Testis (tissue), 3 donors: ENCODE results near the gene TGM2. TPM values are rescaled to one million over a fixed set of nuclear protein-coding genes. Genes with fewer than 3 reads are reported as not detected.

Experiments
- DNase-seq: peaks from one replicate; pipeline ENCODE4 v3.0.0-alpha.2; 2019
- H3K27ac ChIP-seq, 2 donors: fragments of 200-600 bp; sonication (generic); one replicate each; pipeline ENCODE4 v1.5.1; 2019
- H3K27me3 ChIP-seq: fragments of 200-600 bp; sonication (generic); one replicate; pipeline ENCODE4 v1.5.1; 2019
- H3K36me3 ChIP-seq: fragments of 200-600 bp; sonication (generic); one replicate; pipeline ENCODE4 v1.5.1; 2017; ENCODE audit warnings: low read depth; ENCODE audit errors: missing control alignments
- H3K4me1 ChIP-seq: fragments of 200-600 bp; sonication (generic); one replicate; pipeline ENCODE4 v1.5.1; 2019
- H3K4me3 ChIP-seq, 2 donors: fragments of 200-600 bp; sonication (generic); one replicate each; pipeline ENCODE4 v1.5.1; 2017 to 2019
- H3K9me3 ChIP-seq: fragments of 200-600 bp; sonication (generic); one replicate; pipeline ENCODE4 v1.5.1; 2017
- CTCF ChIP-seq, 3 experiments: fragments of 450-650 bp in 2 of 3; fragments of 200-600 bp in 1 of 3; sonication (generic) in 1 of 3; IDR thresholded peaks; one replicate each; pipeline ENCODE4 v1.5.1; 2016 to 2019; ENCODE audit warnings: antibody characterized with exemption in 3 of 3, mild to moderate bottlenecking in 2 of 3, moderate library complexity in 1 of 3
- POLR2A ChIP-seq: fragments of 450-650 bp; IDR thresholded peaks from one replicate; pipeline ENCODE4 v1.6.1; 2017; ENCODE audit warnings: antibody characterized with exemption, mild to moderate bottlenecking, moderate library complexity
- WGBS, 2 donors: methylation state at CpG; one replicate each; pipeline ENCODE4 v1.1.5; 2018; 5-methylcytosine and 5-hydroxymethylcytosine counted together
- intact Hi-C: fragments of 100-400 bp; cut with DNase I; formaldehyde crosslinking; loops from one replicate; pipeline ENCODE4 v1.15.1; 2023; ENCODE audit warnings: low total_unique reads
- polyA plus RNA-seq: library from polyadenylated mRNA; stranded (reverse); fragments of 350-450 nt; fragmentation: Illumina TruSeq; extraction: RNeasy Lipid Tissue Mini Kit (QIAGEN cat#74804); gene quantifications from one replicate; pipeline ENCODE4 v1.2.3, GENCODE V29; 2014; ENCODE audit warnings: low read depth, low replicate concordance; ENCODE audit not compliant: insufficient read depth
- total RNA-seq, 2 donors: library from RNA; depleted of rRNA; stranded (reverse); fragments of >200 nt; gene quantifications; one replicate each; pipeline ENCODE4 v1.2.3, GENCODE V29; 2016

Gene TGM2
- total and polyA plus RNA-seq, 3 donors from 2014 or later = 3.2 to 49.0 (median 8.5) TPM

GRCh38 chr20:38212806-38213606, 47.9 kb upstream of the TGM2 start:
- H3K36me3 ChIP-seq = no peaks in the 10 kb centered on the region
- H3K27me3 ChIP-seq = no peaks in the 10 kb centered on the region
- intact Hi-C loops = no loop called here
- peak; percentile 44 for DNase-seq
- TF ChIP-seq CTCF (IDR thresholded peaks at IDR 0.05) (no peak), POLR2A (no peak)
- H3K9me3 ChIP-seq = no peaks in the 10 kb centered on the region
- H3K4me3 ChIP-seq = no peak overlapping the region
- H3K27ac ChIP-seq = no peak overlapping the region
- peaks cover 7% of the 10 kb centered on the region for H3K4me1 ChIP-seq
- 63 to 79% methylated on average over 16 to 18 of the region's 18 CpGs for WGBS, 2 donors

- Histone ChIP-seq H3K4me3 (no peak overlapping the region), H3K36me3 (no peaks in the 10 kb centered on the region), H3K4me1 (peaks cover 7% of the 10 kb centered on the region), H3K27me3 (no peaks in the 10 kb centered on the region), H3K27ac (no peak overlapping the region), H3K9me3 (no peaks in the 10 kb centered on the region)
- 76 to 89% methylated on average over 5 to 9 of the region's 9 CpGs for WGBS, 2 donors
- intact Hi-C loops = no loop called here
- TF ChIP-seq CTCF (IDR thresholded peaks at IDR 0.05) (no peak), POLR2A (no peak)
- no peak for DNase-seq
These were observed 46.4 kb upstream of the TGM2 start for GRCh38 chr20:38211200-38212097.

DNA sequence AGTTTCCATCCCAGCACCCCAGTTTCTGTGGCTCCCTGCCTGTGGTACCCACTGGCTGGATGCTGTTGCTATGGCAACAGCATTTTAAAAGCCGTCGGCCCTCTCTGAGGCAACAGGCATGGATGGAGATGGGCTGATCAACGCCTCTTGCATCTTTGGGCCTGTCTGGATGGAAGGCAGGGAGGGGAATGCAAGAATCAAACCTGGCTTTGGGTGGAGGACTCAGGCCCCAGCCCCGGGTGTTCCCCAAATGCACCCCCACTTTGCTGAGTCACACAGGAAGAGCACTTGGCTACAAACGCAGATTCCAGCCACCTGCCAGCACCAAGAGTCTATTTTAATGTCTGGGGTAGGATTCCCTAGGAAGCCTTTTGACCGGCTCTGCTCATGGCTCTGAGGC, 45.7 kb upstream of the TGM2 start:
- TF ChIP-seq CTCF (IDR thresholded peaks at IDR 0.05) (no peak), POLR2A (no peak)
- Histone ChIP-seq H3K4me3 (no peak overlapping the region), H3K27me3 (no peaks in the 10 kb centered on the region), H3K4me1 (peaks cover 7% of the 10 kb centered on the region), H3K27ac (no peak overlapping the region), H3K9me3 (no peaks in the 10 kb centered on the region), H3K36me3 (no peaks in the 10 kb centered on the region)
- no peak for DNase-seq
- intact Hi-C loops = no loop called here
- WGBS, 2 donors = 57 to 59% methylated on average over 3 to 6 of the region's 6 CpGs

DNA sequence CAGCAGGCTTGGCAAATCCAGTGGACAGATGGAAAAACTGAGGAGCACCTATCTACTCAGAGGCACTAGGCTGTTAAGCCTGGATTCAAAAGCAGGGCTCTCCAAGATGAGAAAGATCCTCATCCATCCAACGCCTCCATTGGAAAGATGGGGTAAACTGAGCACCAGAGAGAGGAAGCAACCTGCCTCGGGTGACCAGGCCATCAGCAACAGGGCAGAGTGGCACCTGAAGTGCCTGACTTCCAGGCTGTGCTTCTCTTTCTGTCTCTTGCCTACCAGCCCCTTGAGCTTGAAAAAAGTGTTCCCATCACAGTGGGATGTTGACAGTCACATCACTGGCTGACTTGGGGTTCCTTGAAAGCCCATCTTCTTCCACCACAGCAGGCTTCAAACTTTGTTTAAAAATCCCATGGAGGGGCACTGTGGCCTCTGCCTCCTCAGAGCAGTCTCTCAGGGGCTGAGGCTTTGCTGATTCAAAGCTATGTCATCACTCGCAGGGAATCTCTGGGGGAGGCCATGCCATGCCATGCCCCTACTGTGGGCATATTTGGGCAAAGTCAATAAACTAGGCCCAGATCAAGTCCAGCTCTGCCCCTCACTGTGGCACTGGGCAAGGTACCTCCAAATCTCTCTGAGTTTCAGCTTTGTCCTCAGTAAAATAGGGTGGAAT, 44.8 kb upstream of the TGM2 start:
- 80 to 94% methylated on average over 3 of the region's 3 CpGs for WGBS, 2 donors
- H3K9me3 ChIP-seq = no peaks in the 10 kb centered on the region
- H3K27me3 ChIP-seq = no peaks in the 10 kb centered on the region
- no peak for TF ChIP-seq POLR2A
- TF ChIP-seq CTCF (IDR thresholded peaks at IDR 0.05) = no peak
- H3K4me3 ChIP-seq = no peak overlapping the region
- peaks cover 7% of the 10 kb centered on the region for H3K4me1 ChIP-seq
- no peak for DNase-seq
- no peak overlapping the region for H3K27ac ChIP-seq
- intact Hi-C loops = no loop called here
- H3K36me3 ChIP-seq = no peaks in the 10 kb centered on the region
